ENCODE measurements around the gene CATSPER1. TPM values are rescaled to one million over a fixed set of nuclear protein-coding genes. Genes with fewer than 3 reads are reported as not detected.

Gene CATSPER1
- total and polyA plus RNA-seq, 12 donors: 0.20 to 2.3 (median 0.41) TPM; not detected in 5

DNA sequence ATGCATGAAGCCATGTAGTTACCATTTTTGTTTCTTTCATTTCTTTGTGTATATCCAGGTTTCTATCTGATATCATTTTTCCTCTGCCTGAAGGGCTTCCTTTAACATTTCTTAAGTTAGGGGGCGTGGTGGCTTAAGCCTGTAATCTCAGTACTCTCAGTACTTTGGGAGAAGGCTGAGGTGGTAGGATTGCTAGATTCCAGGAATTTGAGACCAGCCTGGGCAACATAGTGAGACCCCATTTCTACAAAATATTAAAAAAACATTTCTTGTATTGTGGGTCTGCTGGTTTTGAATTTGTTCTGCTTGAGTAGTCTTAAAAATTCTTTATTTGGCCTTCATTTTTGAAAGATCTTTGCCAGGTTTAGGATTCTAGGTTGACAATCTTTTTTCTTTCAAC is 38.3 kb upstream of the CATSPER1 start:
- DNase-seq: no peak
- peaks cover 0 to 88% of the 10 kb centered on the region in 2 donors for H3K36me3 ChIP-seq (replicated peaks in 1 of 2)
- H3K9me3 ChIP-seq (replicated peaks in 1 of 3): no peaks in the 10 kb centered on the region
- intact Hi-C loops (cut with DNase I): no loop called here
- TF ChIP-seq POLR2A (IDR thresholded peaks at IDR 0.05) (no peak), CTCF (IDR thresholded peaks at IDR 0.05) (no peak)
- peaks cover 12 to 24% of the 10 kb centered on the region in 2 donors for H3K4me1 ChIP-seq (replicated peaks in 1 of 2)
- no peak overlapping the region for H3K27ac ChIP-seq
- 94 to 100% (median 99%) methylated on average over 1 of the region's 1 CpG for WGBS, 4 donors
- no peak overlapping the region for H3K4me3 ChIP-seq
- H3K27me3 ChIP-seq: no peaks in the 10 kb centered on the region

DNA sequence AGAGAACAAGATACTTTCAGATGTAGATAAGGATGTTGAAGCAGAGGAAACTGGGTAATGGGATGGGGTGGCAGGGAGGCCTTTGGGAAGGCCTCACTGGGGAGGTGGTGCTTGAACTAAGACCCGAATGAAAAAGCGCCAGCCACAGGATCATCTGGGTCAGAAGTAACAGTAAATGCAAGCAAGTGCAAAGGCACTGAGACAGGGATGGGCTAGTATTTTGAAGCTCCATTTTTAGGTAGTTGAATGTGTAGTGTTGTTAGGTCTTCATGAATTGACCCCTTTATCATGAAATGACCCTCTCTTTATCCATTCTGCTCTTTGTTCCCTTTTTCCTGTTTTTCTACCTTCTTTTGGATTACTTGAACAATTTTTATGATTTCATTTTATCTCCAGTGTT is 37.6 kb upstream of the CATSPER1 start:
- H3K9me3 ChIP-seq (replicated peaks in 1 of 3): no peaks in the 10 kb centered on the region
- peak in 1 of 7 donors; percentile 3 for DNase-seq
- no peaks in the 10 kb centered on the region for H3K27me3 ChIP-seq
- intact Hi-C loops (cut with DNase I): no loop called here
- TF ChIP-seq CTCF (IDR thresholded peaks at IDR 0.05) (no peak), POLR2A (IDR thresholded peaks at IDR 0.05) (no peak)
- no peak overlapping the region for H3K27ac ChIP-seq
- H3K4me3 ChIP-seq: no peak overlapping the region
- peaks cover 5 to 17% of the 10 kb centered on the region in 2 donors for H3K4me1 ChIP-seq (replicated peaks in 1 of 2)
- WGBS, 4 donors: 97 to 100% (median 99%) methylated on average over 2 of the region's 2 CpGs
- peaks cover 0 to 95% of the 10 kb centered on the region in 2 donors for H3K36me3 ChIP-seq (replicated peaks in 1 of 2)

DNA sequence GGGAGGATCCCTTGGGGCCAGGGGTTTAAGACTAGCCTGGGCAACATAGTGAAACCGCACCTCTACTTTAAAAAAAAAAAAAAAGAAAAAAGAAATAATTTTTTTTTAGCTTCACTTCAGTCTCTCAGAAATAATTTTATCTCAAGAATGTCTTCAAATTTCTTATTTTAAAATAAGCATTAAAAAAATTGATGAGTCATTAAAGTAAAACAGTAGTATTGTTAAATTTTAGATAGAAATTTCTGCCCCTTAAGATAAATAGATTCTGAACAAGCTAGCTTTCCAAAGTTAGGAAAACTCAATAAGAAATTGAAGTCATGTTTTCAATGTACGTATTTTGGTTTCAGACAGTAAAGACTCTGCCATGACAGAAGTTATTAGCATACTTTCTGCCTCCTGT is 36.1 kb upstream of the CATSPER1 start:
- intact Hi-C loops (cut with DNase I): no loop called here
- no peaks in the 10 kb centered on the region for H3K27me3 ChIP-seq
- TF ChIP-seq POLR2A (IDR thresholded peaks at IDR 0.05) (no peak), CTCF (IDR thresholded peaks at IDR 0.05) (no peak)
- DNase-seq: no peak
- peaks cover 0 to 99% of the 10 kb centered on the region in 2 donors for H3K36me3 ChIP-seq (replicated peaks in 1 of 2)
- H3K4me1 ChIP-seq (replicated peaks in 1 of 2): peaks cover 0 to 4% of the 10 kb centered on the region in 2 donors
- H3K9me3 ChIP-seq (replicated peaks in 1 of 3): no peaks in the 10 kb centered on the region
- H3K4me3 ChIP-seq: no peak overlapping the region
- 92 to 95% (median 92%) methylated on average over 2 of the region's 2 CpGs for WGBS, 4 donors
- no peak overlapping the region for H3K27ac ChIP-seq

DNA sequence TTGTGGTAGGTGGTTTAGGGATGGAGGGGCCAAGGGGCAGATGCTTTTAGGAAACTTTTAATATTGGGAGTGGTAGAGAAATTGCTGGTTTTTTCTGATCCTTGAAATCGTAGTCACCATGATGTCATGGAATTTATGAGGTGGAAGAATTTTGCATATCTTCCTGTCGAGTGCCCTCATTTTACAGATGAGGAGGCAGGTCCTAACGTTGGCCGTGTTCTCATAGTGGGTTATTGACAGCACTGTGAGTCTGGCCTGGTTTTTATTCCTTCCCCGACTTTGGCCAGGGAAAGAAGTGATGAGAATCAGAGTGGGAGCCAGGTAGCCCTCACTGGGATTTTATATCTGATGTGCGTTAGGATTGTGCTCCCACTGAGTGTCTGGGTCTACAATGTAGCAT is 35.0 kb upstream of the CATSPER1 start:
- no peak for DNase-seq
- intact Hi-C loops (cut with DNase I): no loop called here
- H3K36me3 ChIP-seq (replicated peaks in 1 of 2): peaks cover 0 to 99% of the 10 kb centered on the region in 2 donors
- no peaks in the 10 kb centered on the region for H3K4me1 ChIP-seq (replicated peaks in 1 of 2)
- H3K27me3 ChIP-seq: no peaks in the 10 kb centered on the region
- 70 to 80% (median 78%) methylated on average over 6 of the region's 6 CpGs for WGBS, 4 donors
- H3K27ac ChIP-seq: no peak overlapping the region
- H3K4me3 ChIP-seq: no peak overlapping the region
- TF ChIP-seq POLR2A (IDR thresholded peaks at IDR 0.05) (no peak), CTCF (IDR thresholded peaks at IDR 0.05) (no peak)
- no peaks in the 10 kb centered on the region for H3K9me3 ChIP-seq (replicated peaks in 1 of 3)

All from adrenal gland (tissue), 12 donors.